Fibroblast of upper back skin (primary cell): ENCODE measurements around the gene CD59.
"Not testable (repeated sequence)": the region's sequence is repeated elsewhere in the genome, so short reads cannot be mapped to it uniquely, and the experiment has no call there.

Experiments
- DNase-seq: peaks from one replicate; pipeline ENCODE4 v3.0.0-alpha.2; 2013

CD59 gene

DNA sequence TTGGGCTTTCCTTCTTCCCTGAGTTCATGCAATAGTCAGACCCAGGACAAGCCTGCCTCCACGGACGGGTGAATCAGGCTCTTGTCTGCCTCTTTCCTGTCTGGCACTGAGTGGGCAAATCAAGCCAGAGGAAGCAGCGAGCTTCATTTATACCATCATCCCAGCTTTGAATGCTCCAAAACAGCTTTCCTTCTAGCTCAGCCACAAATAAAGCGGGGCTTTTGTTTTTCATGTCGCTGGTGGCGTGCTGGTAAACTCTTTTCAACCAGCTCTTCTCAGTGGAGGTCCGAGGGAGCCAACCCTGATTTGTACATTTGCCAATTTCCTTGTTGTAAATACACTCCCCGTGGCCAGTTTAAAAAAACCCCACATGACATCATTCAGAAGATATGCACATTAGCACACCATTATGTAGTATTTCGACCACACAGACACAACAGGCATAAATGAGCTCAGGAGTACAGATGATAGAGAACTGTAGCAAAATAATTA lies 44.2 kb downstream of the CD59 start:
- DNase-seq, result peak; percentile 98

DNA sequence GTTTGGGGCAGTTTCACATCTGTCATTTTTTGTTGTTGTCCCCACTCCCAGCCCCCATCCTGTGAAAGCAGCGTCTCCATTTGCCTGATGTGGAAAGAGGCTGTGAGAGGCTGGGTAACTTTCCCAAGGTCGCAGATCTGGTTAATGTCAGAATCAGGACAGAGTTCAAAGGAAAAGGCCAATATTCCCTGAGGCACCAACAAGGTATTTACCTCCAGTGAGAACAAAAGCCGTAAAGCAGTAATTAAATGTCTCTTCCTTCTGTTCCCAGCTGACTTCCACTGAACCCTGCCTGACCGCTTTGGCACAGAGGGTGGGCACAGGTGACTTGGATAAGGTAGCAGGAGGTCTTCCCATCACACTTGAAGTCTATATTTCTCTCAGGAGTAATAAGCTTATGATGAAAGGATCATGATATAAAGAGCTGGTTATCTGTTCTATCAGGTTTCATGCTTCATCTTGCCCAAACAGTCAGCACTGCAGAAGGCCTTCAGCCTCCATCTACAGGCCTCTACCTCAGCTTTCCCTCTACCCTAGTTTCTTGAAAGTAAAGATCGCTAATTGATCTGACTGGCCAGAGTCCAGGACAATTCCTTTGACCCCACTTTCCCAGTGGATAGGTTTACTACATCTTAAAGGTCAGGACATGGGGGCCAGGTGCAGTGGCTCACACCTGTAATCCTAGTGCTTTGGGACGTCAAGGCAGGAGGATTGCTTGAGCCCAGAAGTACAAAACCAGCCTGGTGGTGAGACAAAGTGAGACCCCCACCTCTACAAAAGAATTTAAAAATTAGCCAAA lies 45.0 kb downstream of the CD59 start:
- DNase-seq, result no peak

DNA sequence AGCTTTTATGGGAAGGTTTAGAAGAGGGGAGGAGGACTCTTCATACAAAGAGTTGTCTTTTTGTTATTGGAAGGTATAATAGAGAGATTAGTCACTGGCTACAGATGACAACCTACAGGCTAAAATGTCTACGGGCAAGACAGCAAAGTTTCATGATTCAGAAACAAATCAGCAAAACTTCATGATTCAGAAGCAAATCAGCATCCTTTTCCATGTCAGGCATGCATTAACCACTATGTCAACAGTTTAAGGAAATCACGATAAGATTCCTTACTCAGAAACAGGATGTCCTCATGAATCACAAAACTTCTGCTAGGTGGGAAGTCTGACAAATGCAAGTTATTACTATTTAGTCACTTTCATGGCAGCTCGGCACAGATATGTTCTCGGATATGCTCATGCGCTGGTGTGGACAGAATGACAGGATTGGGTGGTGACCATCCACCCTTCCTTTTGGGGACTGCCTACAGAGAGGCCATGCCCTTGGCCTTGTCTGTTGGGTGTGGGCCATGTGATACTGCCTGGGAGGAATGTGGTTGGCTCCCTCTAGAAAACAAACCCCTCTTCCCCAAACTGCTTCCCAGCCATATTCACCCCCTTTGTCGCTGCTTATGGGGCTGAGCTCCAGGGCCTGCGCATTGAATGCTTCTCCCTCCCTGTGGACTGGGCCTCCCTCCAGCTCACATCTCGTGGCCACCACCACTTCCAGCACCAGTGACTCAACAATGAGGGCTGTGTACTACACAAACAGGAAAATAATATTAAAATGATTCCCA lies 45.7 kb downstream of the CD59 start:
- DNase-seq, result peak; percentile 98

DNA sequence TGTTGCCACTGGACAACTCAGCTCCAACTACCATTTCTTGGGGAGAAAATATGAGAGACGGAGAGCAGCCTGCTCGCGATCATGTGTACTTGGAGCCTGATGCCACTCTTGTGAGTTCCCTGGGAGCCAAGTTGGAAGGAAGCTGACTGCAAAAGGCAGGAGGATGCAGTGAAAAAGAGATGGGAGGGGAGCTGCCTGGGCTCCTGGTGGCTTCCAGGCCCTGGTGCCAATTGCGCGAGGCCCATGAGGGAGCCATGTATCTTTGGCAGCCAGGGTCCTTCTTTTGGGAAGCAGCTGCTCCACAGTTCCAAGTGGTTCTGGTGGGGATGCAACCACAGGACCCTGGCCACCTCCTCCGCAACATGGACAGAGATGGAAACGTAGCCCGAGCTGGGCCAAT lies 46.7 kb downstream of the CD59 start:
- no peak for DNase-seq

DNA sequence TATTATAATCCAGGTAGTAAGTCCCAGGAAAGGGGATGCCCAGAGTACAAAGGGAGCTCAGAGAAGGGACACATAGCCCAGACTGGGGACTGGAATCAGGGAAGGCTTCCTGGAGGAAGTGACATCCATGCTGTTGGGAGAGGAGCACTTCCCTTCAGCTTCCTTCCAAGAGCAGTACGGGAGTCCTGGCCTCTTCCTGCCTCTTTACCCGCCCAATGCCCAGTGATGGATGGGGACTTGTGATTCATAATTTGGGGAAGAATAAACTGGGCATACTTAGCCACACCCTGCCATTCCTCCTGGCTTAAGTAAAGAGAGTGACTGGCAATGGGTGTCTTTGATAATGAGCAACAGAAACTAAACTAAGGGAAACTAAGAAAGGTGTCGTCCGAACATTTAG lies 47.1 kb downstream of the CD59 start:
- no peak for DNase-seq

DNA sequence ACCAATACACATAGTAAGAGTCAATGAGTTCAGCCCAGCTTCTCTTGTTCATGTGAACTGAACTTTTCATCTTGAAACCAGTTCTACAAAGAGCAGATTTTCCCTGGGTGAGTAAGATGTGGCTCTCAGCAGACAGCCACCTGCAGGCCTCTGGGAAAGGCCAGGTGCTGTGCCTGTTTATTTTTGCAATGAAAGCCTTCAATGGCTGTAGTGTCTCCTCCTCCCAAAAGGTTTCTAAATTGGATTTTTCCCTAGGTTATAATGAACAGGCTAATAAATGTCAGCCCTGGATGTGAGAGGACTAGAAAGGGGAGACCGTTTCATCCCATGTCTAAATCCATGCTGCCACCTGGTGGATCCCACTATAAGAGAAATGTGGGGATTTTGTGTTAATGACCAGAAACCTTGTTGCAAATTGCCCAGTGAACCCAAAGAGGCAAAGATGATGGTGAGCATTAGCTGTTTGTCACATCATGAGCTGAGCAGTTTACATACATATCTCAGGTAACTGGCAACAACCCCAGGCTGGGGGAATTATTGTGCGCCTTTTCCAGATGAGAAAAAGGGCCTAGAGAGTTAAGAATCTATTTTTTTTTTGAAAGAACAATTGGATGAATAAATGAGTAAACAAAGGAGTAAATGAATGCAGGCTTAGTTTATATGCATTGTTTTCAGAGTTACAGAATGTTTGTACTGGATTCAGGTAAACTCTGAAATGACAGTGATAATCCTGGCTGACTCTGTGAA lies 48.3 kb downstream of the CD59 start:
- peak; percentile 76 for DNase-seq

DNA sequence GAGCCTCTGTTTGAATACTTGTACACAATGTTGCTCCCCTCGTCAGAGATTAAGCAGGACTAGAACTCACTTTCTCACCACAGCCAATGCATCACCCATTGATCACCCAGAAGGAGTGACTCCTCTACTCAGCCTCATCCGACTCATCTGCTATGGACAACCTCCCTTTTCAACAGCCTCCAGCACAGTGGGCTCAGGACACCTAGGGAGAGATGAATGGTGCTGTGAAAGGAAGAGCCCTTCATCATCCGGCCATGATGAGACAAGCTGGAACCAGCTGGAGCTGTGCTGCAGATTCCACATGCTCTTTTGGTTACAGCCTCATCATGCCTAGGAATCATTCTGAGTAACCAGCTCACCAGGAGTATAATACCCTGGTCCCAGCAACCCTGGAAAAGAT lies 51.1 kb downstream of the CD59 start:
- DNase-seq, result peak; percentile 67

DNA sequence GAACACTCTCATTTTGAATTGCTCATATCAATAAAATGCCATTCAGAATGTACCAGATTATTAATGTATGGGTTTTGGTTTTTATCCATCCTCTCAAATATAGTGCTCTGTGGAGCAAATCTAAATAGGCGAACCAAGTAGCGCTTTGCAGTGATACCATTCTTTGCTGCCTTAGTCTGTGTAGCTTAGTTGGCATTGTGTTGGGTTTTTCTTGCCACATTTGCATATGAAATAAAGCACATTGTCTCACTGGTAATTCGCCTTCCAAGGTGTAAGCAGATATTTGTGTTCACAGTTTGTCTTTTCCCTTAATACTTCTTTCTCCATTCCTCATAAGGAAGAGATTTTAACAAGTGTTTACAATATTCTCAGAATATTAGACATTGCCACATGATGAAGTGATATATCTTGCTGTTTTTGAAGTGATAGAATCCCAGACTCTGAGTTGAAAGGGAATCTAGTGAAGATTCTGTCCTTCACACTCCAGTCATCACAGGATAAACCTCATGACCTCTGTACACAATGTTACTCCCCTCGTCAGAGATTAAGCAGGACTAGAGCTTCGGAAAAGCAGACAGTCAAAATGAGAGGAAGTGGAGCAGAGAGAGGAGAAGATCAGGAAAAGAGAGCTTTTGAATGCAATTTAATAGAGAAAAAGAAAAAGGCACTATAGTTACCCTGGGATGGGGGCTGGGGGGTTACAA lies 52.1 kb downstream of the CD59 start:
- DNase-seq, result no peak

DNA sequence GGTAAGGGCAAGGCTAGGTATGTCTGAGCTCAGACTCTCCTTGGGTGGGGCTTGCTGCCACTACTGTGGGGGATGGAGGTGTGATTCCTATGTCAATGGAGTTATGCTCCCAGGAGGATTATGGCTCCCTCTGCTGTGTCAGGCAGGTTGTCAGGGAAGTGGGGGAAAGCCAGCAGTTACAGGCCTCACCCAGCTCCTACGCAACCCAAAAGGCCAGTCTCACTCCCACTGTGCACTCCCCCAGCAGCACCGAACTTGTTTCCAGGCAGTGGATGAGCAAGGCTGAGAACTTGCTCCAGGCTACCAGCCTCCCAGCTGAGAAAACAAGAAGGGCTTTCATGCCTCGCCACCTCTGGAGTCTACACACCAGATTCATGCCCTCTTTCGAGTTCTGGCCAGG lies 53.8 kb downstream of the CD59 start:
- DNase-seq, result no peak

DNA sequence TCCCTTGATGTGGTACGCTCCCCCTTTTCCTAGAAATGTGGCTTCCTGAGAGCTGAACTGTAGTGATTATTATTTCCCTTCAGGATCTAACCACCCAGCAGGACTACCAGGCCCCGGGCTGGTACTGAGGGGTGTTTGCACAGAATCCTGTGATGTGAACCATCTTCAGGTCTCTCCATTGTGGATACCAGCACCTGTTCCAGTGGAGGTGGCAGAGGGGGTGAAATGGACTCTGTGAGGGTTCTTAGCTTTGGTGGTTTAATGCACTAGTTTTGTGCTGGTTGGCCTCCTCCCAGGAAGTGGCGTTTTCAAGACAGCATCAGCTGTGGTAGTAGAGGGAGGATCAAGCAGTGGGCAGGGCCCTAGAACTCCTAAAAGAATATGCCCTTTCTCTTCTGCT lies 54.2 kb downstream of the CD59 start:
- no peak for DNase-seq

DNA sequence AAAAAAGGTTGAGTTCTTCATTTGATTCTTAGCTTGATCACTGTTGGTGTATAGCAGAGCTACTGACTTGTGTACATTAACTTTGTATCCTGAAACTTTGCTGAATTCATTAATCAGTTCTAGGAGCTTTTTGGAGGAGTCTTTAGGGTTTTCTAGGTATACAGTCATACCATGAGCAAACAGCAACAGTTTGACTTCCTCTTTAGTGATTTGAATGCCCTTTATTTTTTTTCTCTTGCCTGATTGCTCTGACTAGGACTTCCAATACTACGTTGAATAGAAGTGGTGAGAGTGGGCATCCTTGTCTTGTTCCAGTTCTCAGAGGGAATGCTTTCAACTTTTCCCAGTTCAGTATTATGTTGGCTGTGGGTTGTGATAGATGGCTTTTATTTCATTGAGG lies 57.6 kb downstream of the CD59 start:
- not testable (repeated sequence) for DNase-seq

DNA sequence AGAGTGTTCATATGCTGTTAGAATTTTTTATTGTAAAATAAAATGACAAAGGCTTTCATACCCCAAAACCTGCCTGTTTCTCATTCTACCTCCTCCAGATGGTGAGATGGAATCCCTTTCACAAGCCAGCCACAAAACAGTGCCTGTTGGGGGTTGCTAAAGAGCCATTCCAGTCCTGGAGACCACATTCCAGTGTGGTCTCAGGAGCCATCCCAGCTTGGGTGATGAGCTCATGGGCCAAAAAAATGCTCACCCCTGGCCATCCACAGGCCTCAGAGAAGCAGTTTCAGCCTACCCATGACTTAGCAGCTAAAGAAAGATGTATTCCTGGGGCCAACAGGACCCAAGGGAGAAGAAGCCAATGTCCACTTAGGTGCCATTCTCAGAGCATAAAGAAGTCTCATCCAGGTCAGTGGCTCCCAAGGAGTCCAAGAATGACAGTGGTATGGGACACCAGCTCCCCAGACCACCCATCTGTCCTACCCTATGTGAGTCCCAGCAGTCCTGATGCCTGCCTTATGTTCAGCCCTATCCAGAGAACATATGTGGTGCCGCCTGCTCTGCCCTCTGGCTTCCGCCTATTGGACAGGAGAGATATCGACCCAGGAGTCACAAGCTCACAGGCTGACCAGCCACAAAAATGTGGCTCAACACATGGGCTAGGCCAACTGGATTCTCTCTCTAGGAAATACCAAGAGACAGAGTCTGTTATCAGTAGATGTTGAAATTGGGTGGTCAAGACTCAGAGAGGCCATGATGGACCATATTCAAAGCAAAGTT lies 62.0 kb downstream of the CD59 start:
- DNase-seq, result peak; percentile 95

DNA sequence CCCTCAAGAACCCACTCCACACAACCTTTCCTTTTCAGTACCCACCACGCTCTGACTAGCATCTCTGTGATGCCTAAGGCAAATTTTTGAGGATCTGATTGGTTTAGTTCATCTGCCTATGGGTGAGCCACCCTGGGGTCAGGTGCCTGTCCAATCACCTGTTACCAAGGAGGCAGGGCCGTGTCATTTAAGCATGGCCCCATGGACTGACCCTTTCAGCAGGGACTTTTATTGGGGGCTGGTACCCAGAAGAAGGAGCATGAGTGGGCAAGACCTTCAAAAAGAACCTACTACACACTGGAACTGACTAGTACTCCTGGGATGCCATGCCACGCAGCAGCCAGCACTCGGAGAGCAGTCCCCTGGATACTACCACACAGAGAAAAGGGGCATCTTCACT lies 64.0 kb downstream of the CD59 start:
- no peak for DNase-seq

DNA sequence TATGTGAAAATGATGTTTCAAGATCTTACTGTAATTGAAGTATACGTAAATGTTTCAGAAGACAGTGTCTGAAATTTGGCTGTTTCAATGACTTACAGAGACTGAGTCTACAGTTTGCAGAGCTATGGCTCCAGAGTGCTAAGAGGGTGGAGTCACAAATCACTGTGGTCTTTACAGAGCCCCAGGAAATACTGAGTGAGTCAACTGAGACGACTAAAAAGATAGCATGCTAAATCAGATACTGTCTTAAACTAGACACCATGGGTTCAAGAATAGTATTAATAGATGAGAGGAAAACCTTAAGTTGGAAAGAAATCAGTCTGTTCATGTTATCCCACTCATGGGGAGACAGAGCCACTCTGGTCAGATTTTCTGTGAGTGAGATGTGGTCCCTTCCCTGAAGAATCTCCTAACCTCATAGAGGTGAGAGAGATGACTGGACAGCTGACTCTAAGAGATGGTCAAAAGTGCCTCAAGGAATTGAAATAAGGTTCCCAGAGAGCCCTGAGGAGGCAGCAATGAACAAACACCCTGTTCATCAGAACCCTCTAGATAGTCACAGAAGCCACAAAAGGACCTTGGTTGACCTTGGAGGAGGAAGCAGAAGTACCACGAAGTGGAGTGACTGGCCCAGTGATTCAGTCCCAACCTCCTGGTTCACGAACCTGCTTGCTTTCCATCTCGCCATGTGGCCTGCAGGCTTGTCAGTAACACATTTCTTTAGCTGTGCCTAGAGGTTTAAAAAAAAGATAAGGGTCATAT lies 65.8 kb downstream of the CD59 start:
- DNase-seq, result peak; percentile 71

DNA sequence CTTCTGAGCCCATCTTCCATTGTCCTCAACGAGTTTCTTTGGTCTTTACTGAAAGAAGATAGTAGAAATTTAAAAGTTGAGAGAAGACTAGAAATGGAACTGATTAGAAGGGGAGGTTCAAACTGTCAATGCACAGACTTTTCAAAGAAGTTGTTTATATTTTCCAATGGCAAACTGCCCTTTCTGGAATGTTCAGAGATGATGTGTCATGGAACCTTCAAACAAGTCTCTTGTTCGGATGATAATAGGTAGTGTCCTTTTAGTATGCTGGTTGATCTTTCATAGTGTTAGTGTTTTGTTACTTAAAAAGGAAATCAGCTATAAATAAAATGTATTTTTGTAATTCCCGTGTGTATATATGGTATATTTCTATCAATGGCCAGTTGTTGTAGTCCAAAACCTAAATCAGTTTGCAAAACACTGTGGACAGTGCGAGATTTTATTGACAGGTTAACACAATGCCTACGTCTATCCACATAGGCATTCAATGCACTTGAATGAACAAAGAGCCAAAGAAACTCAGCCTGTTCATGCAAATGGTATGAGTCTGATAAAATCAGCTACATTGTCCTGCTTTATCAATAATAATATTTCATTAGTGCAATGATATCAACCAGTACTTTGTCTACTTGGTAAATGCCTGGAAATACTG lies 66.5 kb downstream of the CD59 start:
- DNase-seq, result no peak

DNA sequence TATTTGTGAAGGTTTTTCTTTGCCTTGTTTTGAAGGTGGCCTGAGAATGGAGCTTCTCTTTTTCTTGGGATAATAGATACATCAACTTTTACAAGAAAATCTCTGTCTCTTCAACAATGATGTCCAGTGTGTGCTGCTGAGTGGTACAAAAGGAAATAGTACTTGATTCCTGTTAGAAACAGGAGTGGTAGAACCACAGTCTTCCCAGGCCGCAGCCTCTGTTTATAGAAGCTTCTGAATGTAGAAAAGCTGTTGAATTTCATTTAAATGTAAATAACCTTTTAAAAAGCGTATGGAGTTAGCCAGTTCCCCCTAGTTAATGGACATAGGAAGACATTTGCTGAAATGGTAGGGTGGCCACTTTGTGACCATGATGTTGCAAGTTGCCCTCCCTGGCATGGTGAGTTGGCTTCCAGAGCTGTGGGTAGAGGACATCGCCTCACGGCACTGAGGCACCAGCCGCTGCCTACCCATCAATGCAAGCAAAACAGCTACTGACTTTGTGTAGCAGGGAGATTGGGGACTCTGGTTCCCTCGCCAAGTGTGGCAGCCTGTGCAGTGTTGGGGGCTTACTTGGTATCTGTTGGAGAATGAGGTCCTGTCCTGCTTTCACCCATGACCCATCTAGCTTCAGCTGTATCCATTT lies 67.1 kb downstream of the CD59 start:
- DNase-seq, result no peak

DNA sequence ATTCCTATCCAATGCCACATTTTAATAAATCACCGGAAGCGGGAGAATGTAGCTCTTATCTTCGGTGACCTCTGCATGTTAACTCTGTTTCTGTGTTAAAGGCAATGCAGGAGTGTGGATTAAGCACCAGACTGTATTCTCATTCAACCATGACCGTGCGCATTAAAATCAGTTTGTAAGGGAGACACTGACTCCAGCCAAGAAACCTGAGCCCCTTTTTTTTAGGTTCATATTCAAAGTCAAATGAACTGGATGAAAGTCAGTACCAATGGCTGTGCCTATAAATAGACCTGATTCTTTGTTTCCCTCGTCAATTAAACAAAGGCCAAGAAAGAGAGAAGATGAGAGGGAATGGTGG lies 67.8 kb downstream of the CD59 start:
- no peak for DNase-seq

DNA sequence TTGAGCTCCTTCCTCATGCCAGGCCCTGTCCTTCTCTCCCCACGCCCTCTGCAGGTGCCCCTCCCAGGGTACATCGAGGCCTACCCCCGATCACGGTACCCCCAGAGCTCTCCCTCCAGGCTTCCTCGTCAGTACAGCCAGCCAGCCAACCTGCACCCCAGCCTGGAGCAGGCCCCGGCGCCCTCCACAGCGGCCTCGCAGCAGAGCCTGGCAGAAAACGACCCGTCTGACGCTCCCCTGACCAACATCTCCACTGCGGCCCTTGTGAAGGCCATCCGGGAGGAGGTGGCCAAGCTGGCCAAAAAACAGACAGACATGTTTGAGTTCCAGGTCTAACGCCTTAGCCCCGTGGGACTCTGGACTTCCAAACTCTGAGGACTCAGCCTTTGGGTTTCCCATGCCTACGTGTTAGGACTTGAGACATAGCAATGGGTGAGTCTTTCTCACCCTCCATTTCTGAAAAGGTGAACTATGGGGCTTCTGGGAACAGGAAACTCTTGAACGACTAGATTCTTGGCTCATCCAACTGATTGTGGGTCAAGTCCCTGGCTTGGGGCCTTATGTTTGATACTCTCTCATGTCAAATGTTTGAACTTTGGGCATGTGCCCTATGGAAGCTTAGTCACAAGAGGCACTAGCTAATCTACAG lies 68.3 kb downstream of the CD59 start:
- no peak for DNase-seq

DNA sequence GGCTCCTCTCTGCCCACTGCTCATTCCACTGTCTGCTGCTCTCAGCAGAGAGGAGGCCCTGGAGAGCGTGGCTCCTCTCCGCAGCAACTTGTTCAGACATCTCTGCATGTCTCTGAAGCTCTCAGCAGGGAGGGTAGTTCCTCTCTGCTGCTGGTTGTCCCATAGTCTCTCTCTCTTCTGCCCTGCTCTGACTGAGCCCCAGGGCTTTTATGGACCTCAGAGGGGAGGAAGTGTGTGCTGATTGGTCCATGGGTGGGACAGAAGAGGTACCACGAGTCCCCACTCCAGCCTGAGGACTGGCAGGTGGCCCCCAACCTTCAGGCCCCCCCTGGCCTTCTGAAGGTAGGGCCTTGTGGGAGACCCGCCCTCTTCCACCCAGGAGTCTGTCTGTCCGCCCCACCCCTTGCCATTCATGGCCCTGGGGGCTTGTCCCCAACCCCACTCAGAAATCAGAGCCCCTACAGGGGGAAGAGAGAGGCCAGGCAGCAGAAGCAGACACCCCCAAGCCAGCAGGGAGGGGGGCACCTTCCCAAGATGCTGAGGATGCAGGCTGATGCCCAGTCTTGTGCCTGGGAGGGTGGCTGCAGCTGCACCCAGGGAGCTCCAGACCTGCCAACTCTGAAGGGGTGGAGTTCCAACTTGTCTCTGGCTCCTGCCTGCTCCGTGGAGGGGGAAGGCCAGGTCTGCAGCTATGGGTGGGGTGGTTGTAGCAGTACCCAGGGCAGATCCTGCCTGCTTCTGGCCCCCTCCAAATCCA lies 70.7 kb downstream of the CD59 start:
- DNase-seq, result no peak
